Chondrocyte (in vitro differentiated cells): Measurements from ENCODE around the gene PPP1R27. TPM values are rescaled to one million over a fixed set of nuclear protein-coding genes. Genes with fewer than 3 reads are reported as not detected.
A peak's percentile ranks its signal among the peaks of the same experiment; 100 is the strongest.

ENCODE experiments used
- DNase-seq: peaks from one replicate; pipeline ENCODE4 v3.0.0; 2021; ENCODE audit warnings: mixed read lengths, low spot score
- H3K27ac Mint-ChIP-seq: one replicate; pipeline ENCODE4 v1.8.0; 2021; ENCODE audit warnings: mild to moderate bottlenecking, moderate library complexity, mixed read lengths; ENCODE audit not compliant: unreplicated experiment
- H3K27me3 Mint-ChIP-seq: 2 replicates; pipeline ENCODE4 v1.8.0; 2021; ENCODE audit warnings: low read depth, mixed read lengths
- H3K36me3 Mint-ChIP-seq: 2 replicates; pipeline ENCODE4 v1.8.0; 2021; ENCODE audit warnings: low read depth, mixed read lengths
- H3K4me1 Mint-ChIP-seq: 2 replicates; pipeline ENCODE4 v1.8.0; 2021; ENCODE audit warnings: low read depth, mild to moderate bottlenecking, mixed read lengths
- H3K4me3 Mint-ChIP-seq: one replicate; pipeline ENCODE4 v1.8.0; 2021; ENCODE audit warnings: mild to moderate bottlenecking, moderate library complexity, mixed read lengths; ENCODE audit not compliant: unreplicated experiment
- H3K9me3 Mint-ChIP-seq: 2 replicates; pipeline ENCODE4 v1.8.0; 2021; ENCODE audit warnings: low read depth, mixed read lengths
- CTCF ChIP-seq: fragments of 200-600 bp; sonication (generic); IDR thresholded peaks from 2 replicates; pipeline ENCODE4 v1.5.0; 2021; ENCODE audit warnings: antibody characterized with exemption, mild to moderate bottlenecking, moderate library complexity
- total RNA-seq: library from RNA; stranded (reverse); gene quantifications from 3 replicates; pipeline ENCODE4 v1.2.1, GENCODE V29; 2021

The PPP1R27 gene
- total RNA-seq, 1 donor from 2014 or later, result not detected

- peak; percentile 67 for TF ChIP-seq CTCF
- H3K27ac Mint-ChIP-seq, result peak overlapping the region; percentile 94
- peaks cover 47% of the 10 kb centered on the region for H3K4me1 Mint-ChIP-seq
- no peaks in the 10 kb centered on the region for H3K9me3 Mint-ChIP-seq
- peaks cover 2% of the 10 kb centered on the region for H3K36me3 Mint-ChIP-seq
- H3K4me3 Mint-ChIP-seq, result peak overlapping the region; percentile 81
- H3K27me3 Mint-ChIP-seq, result no peaks in the 10 kb centered on the region
- DNase-seq, result peak; percentile 97
Measured at GRCh38 chr17:81871387-81872230, 36.8 kb upstream of the PPP1R27 start.

- H3K9me3 Mint-ChIP-seq, result no peaks in the 10 kb centered on the region
- peak within 1 kb of the TSS; percentile 81 for H3K4me3 Mint-ChIP-seq
- no peak for TF ChIP-seq CTCF
- H3K4me1 Mint-ChIP-seq, result peaks cover 49% of the 10 kb centered on the region
- H3K36me3 Mint-ChIP-seq, result peaks cover 2% of the 10 kb centered on the region
- H3K27ac Mint-ChIP-seq, result peak within 1 kb of the TSS; percentile 94
- H3K27me3 Mint-ChIP-seq, result no peaks in the 10 kb centered on the region
- DNase-seq, result no peak
Measured at GRCh38 chr17:81870981-81871386, 36.1 kb upstream of the PPP1R27 start, which contains the start of gene ARHGDIA. Gene ARHGDIA (minus strand): TSS chr17:81871337. CDS start chr17:81869930, 1,407 bp downstream.

- H3K27me3 Mint-ChIP-seq, result no peaks in the 10 kb centered on the region
- peaks cover 2% of the 10 kb centered on the region for H3K36me3 Mint-ChIP-seq
- H3K4me1 Mint-ChIP-seq, result peaks cover 54% of the 10 kb centered on the region
- peak overlapping the region; percentile 94 for H3K27ac Mint-ChIP-seq
- DNase-seq, result no peak
- no peaks in the 10 kb centered on the region for H3K9me3 Mint-ChIP-seq
- TF ChIP-seq CTCF, result no peak
- peak overlapping the region; percentile 81 for H3K4me3 Mint-ChIP-seq
Measured at GRCh38 chr17:81870131-81870980, 35.5 kb upstream of the PPP1R27 start.

- Mint-ChIP-seq H3K9me3 (no peaks in the 10 kb centered on the region), H3K36me3 (peaks cover 2% of the 10 kb centered on the region), H3K4me3 (peak overlapping the region; percentile 81), H3K4me1 (peaks cover 60% of the 10 kb centered on the region), H3K27me3 (no peaks in the 10 kb centered on the region), H3K27ac (peak overlapping the region; percentile 94)
- peak; percentile 92 for TF ChIP-seq CTCF
- no peak for DNase-seq
Measured at GRCh38 chr17:81869221-81870130, 34.6 kb upstream of the PPP1R27 start.
